HG02571 (cell line): ENCODE data around the gene CD22.

Experiments used
- ATAC-seq: cut with Tn5 transposase; IDR thresholded peaks from one replicate; pipeline ENCODE4 v1.9.1; 2021; ENCODE audit warnings: mild to moderate bottlenecking, moderate library complexity; ENCODE audit not compliant: unreplicated experiment

The CD22 gene

GRCh38 chr19:35340431-35340830 lies 11.4 kb downstream of the CD22 start:
- no peak for ATAC-seq

DNA sequence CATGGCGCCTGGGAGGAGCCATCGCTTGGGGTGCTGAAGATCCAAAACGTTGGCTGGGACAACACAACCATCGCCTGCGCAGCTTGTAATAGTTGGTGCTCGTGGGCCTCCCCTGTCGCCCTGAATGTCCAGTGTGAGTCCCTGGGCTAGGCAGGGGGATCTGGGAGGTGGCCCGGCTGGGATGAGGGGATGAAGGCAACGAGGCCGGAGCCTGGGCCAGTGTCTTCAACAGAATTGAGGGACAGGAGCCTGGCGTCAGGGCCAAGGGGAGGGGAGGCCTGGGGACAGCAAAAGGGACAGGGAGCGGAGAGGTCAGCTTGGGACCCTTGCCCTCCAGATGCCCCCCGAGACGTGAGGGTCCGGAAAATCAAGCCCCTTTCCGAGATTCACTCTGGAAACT lies 12.0 kb downstream of the CD22 start:
- no peak for ATAC-seq

DNA sequence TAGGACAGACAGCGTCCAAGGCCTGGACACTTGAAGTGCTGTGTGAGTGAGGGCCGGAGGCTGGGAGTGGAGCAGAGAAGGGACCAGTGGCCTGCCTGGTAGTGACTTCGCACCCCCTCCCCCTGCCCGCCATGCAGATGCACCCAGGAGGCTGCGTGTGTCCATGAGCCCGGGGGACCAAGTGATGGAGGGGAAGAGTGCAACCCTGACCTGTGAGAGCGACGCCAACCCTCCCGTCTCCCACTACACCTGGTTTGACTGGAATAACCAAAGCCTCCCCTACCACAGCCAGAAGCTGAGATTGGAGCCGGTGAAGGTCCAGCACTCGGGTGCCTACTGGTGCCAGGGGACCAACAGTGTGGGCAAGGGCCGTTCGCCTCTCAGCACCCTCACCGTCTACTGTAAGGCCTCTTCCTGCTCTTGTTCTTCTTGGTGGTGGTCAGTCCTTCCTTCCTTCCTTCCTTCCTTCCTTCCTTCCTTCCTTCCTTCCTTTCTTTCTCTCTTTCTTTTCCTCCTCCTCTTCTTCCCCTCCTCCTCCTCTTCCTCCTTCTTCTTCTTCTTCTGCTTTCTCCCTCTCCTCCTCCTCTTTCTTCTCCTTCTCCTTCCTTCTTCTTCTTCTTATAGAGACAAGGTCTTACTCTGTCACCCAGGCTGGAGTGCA lies 12.7 kb downstream of the CD22 start:
- ATAC-seq = no peak

DNA sequence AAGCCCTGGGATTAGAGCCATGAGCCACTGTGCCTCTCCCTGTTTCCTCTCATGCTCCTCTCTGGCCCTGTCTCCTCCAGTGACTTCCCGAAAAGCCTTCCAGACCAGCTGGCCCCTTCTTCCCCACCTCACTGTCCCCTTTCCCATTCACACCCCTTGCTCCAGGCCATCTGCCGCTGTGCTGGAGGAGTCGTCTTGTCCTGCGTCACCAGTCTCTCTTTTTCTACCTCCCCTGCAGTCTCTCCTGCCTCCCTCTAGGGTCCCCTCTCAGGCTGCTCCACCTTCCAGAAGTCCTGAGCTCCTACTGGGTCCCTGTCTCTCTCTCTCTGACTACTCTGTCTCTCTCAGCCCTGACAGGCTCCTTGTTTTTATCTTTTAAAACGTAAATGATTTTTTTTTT lies 13.4 kb downstream of the CD22 start:
- ATAC-seq = no peak

DNA sequence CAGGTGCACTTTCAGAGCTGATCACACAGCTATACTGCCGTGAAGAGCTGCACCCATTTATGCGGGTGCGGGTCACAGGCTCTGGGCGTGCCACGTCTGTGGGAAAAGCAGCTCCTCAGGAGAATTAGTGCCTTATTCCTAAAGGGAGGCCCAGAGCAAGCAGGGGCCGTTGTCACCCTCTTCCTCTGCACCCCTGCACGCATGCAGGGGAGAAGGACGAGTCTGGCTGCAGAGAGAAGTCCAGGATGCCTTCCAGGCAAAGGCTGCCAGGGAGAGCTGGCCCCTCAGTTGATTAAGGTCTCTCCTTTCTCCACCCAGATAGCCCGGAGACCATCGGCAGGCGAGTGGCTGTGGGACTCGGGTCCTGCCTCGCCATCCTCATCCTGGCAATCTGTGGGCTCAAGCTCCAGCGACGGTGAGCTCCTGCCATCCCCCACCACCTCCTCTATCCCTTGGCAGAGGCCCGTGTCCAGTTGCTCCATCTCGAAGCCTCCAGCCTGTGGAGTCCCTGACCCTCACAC lies 15.6 kb downstream of the CD22 start:
- ATAC-seq = no peak

DNA sequence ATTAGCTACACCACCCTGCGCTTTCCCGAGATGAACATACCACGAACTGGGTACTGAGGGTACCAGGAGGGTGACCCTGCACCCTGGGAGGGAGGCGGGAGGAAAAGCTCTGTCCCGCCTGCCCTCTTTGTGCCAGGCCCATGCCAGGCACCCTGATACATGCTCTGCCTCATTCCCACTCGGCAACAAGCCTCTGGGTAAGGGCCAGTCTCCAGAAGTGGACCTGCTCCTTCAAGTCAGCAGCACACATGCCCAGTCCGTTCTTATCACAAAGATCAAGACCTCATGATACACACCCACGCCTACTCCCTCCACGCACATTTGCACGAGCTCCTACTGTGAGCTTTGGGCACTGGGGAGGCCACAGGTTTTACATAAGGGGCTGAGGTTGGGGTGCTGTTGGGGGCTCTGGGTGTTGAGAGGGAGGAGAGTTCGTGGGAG lies 16.7 kb downstream of the CD22 start:
- no peak for ATAC-seq

- no peak for ATAC-seq
Observed at GRCh38 chr19:35346193-35347052, 17.4 kb downstream of the CD22 start.

DNA sequence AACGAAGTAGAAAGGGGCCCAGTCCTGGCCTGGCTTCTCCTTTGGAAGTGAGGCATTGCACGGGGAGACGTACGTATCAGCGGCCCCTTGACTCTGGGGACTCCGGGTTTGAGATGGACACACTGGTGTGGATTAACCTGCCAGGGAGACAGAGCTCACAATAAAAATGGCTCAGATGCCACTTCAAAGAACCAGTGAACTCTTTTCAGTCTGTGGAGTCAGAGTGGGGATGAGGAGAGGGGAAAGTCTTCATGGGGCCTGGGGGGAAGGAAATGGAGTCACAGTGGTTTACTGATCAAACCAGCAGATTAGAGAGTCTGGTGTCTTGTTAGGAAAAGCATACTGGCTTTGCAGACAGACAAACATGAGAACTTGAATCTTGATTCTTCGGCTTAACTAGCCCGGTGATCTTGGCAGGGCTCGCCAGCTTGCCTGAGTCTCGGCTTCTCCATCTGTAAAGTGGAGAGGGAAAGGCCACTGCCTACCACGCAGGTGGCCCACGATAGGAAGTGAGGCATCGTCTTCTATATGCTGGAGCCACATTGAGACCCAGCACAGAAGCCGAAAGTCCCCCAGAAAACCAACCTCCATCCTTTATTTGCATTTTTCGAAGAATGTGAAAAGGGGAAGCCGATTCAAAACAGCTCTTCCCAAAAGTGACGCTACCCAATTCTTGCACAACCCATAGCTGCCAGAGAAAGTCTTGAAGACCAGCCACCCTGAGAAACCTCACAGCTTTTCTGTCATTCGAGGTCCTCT lies 18.4 kb downstream of the CD22 start, which contains the start of gene FFAR1:
FFAR1 (plus strand) TSS at position 732 of the 759 bp plus-strand sequence. CDS start 3,650 bp downstream, outside the sequence.
- peak; percentile 43 for ATAC-seq

DNA sequence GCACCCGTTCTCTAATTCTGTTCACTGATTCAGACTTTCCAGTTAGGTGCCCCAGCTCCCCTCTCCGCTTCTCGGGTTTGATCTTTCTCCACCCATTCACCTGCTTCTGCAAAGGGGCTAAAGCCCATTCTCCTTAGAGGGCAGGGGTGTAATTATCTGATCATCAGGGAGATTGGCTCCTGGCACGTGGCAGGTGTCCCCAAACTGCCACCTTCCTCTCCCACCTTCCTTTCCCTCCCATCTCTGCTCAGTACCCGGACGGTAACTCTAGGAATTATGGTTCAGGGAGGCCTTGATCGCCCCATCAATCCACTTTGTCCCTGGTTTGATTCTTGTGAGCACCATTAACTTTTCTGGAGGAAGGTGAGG lies 18.9 kb downstream of the CD22 start:
- no peak for ATAC-seq

DNA sequence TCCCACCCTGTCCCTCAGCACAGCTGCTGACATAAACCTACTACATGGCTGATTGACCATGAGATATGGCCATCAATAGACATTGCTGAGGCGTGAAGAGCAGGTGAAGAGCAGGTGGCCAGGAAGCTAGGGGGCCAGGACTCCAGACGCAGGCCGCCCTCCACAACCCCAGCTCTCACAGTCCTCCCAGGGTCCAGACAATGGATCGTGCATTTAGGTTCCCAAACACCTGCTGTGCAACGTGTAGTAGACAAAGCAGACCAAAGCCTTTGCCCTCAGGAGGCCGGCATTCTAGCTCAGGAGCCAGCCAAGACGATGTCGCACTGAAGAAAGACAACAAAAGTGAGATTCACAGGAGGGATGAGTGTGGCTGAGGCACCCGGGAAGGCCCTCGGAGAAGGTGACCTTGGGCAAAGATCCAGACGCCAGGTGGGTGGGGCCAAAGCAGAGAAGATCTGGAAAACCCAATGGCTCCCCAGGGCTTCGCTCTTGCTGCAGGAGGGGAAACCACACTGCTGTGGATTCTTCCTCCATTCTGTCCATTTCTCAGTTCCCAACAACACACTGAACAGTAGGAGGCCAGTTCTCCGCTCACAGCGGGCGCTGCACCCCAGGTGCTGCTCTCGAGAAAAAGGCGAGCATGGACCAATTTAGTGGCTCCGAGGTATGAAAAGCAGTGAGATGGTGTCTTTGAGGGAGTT lies 20.1 kb downstream of the CD22 start:
- no peak for ATAC-seq

DNA sequence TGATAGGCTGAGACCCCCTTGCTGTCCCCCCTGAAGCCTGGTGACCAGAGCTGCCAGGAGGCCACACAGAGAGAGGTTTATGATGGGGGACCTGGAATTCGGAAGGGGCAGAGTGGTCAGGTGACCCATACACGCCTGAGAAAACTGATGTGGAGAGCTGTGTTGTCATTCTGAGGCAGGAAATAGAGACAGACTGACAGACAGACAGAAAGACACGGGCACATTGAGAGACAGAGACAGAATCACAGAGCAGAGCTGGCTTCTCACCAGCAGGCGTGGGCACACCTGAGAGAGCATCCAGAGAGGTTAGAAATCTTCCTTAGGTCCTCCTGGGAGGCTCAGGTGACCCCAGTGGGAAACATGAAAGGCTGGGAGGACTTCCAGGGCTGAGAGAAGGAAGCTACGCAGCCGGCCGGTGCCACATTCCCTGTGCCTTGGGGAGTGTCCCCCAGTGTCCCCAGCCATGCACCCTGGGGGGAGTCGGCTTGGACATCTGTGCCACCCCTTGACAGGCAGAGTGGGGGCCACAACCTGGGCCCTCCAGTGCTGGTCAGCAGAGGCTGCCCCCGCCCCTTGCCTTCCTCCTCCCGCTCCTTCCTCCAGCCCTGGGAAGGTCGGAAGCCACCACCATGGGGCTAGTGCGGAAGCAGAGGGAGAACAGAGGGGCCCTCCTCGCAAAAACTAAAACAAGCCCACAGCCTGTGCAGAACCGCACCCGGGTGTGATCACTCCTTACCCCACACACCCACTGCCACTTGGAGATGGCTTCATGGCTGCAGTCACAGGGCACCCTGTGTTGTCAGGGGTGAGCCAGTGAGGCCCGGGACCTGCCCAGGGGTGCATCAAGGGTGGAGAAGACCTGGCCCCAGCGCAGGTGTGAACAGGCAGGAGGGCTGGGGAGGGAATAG lies 20.9 kb downstream of the CD22 start:
- no peak for ATAC-seq

- no peak for ATAC-seq
Observed at GRCh38 chr19:35350591-35350990, 21.6 kb downstream of the CD22 start.

- ATAC-seq = no peak
Observed at GRCh38 chr19:35351411-35352176, 22.6 kb downstream of the CD22 start.

DNA sequence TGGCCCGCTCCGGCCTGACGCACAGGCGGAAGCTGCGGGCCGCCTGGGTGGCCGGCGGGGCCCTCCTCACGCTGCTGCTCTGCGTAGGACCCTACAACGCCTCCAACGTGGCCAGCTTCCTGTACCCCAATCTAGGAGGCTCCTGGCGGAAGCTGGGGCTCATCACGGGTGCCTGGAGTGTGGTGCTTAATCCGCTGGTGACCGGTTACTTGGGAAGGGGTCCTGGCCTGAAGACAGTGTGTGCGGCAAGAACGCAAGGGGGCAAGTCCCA lies 23.1 kb downstream of the CD22 start:
- ATAC-seq = no peak

DNA sequence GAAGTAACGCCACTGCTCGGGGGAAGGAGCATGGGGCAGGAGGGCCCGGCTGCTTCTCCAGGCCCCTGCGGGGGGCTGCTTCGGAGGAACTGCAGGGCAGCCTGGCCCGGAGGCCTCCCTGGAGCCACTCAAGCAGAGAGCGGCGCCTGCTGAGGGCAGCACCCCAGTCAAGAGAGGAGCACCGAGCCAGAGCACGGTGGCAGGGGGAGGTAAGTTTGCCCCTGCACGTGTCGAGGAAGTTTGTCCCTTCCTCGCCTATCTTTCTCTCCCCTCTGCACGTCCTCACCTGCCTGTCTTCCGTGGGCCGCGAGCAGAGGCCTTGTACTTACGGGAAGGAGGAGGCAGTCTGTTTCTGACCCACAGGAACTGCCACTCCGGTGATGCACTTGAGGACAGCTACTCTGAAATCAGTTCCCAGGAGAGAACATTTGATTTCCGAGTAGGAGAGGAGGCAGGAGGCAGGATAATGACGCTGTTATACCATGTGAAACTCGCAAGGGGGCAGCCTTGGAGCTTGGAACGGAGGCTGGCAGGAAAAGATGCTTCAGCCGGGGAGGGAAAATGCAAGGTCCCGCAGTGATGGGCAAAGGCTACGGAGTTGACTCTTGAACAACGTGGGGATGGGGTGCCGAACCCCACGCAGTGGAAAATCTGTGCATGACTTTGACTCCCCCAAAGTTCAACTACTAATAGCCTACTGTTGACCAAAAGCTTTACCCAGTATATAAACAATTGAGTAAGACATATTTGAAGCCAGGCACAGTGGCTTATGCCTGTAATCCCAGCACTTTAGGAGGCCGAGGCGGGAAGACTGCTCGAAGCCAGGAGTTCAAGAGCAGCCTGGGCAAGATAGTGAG lies 23.7 kb downstream of the CD22 start:
- ATAC-seq = no peak

GRCh38 chr19:35353635-35354034 lies 24.6 kb downstream of the CD22 start:
- no peak for ATAC-seq

DNA sequence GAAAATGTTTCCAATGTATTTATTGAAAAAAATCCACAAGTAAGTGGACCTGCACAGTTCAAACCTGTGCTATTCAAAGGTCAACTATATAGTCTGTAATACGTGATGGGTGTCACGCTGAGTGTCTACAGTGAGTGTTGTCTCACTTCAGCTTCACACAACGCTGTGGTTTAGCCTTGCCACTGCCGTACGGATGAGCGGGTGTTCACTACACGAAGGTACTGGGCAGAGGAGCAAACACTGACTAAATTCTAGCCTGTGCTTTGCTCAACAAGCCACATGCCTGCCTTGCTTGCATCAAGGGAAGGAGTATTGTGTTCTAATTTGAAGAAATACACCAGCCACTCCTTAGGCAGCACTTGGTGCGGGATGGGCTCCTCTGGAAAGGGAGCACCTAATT lies 25.9 kb downstream of the CD22 start:
- ATAC-seq = no peak

GRCh38 chr19:35355791-35356460 lies 26.9 kb downstream of the CD22 start:
- no peak for ATAC-seq
